Measurements from ENCODE around the gene UNC79.
"Not testable (repeated sequence)": the region's sequence is repeated elsewhere in the genome, so short reads cannot be mapped to it uniquely, and the experiment has no call there.

Gene UNC79

GRCh38 chr14:93496856-93497741 lies 66.4 kb downstream of the UNC79 start:
- no peak for DNase-seq

DNA sequence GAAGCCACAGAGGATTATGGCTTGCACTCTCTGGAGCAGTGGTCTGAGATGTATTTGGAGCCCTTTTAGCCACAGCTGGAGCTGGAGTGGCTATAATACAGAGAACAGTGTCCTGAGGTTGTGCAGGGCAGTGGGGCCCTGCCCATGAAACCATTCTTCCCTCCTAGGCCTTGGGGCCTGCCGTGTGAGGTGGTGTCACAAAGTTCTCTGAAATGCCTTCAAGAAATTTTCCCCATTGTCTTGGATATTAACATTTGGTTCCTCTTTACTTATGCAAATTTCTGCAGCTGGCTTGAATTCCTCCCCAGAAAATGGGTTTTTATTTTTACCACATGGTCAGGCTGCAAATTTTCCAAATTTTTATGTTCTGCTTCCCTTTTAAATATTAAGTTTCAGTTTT lies 79.3 kb downstream of the UNC79 start:
- no peak for DNase-seq

- no peak for DNase-seq
Observed at GRCh38 chr14:93511001-93511400, 80.3 kb downstream of the UNC79 start.

GRCh38 chr14:93520053-93520607 lies 89.4 kb downstream of the UNC79 start:
- DNase-seq, result no peak

- DNase-seq, result no peak
Observed at GRCh38 chr14:93522221-93522620, 91.5 kb downstream of the UNC79 start.

GRCh38 chr14:93525216-93525615 lies 94.5 kb downstream of the UNC79 start:
- not testable (repeated sequence) for DNase-seq

DNA sequence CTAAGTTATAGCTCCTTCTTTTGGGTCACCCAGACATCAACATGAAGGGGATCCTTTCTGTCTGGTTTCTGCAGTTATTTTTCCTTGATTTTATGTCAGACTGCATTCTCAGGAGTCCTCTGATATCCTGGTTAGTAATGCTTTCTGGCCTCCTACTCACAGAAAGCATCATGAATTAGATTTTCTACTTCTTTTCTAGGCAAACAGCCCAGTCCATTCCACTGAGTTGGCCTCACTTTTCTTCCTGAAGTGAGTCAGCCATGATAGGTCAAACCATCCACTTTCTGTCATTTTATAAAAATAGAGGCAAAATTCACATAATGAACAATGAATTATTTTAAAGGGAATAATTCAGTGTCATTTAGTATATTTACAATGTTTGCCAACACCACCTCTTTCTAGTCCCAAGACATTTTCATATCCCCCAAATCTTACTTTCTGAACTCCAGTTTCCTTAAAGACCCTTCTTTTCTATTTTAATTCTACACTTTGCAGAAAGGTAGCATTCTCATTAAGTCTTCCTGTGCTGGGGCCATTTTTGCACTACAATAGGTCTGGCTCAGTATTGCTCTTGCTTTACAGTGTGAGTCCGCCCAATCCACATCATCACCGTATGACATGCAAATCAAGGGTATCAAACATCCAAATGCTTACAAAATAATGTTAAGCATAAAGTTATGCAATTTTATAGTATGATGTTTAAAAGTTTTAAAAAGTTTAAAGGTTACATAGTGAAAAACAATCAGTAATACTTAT lies 95.1 kb downstream of the UNC79 start:
- no peak for DNase-seq

- DNase-seq, result no peak
Observed at GRCh38 chr14:93527203-93527607, 96.5 kb downstream of the UNC79 start.

DNA sequence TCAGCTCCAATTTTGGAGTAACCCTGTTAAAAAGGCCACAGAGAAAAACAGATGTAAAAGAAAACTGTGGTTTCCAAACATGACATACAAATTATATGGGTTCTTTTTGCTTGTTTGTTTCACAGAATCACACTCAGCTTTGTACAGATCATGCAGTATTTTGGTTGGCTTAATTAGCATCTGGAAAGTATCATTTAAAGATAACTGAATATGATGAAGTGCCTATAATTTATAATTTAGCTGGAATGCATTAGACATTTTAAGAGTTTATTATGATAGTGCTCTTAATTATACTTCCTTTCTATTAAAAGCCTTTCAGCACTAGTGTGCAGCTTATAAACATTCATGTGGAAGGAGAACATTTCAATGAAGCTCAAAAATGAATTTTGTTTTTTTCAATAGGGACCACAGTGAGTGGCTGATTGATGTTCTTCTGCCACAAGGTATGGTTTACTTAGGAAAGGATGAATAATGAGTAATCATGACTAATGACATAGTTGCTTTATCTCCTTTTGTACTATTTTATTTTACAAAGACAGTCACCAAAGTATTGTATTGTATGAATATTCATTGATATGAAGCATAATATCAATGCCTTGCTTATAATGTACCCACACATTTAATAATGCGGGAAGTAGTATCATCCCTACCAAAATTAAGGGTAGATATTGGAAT lies 98.3 kb downstream of the UNC79 start:
- DNase-seq, result no peak

DNA sequence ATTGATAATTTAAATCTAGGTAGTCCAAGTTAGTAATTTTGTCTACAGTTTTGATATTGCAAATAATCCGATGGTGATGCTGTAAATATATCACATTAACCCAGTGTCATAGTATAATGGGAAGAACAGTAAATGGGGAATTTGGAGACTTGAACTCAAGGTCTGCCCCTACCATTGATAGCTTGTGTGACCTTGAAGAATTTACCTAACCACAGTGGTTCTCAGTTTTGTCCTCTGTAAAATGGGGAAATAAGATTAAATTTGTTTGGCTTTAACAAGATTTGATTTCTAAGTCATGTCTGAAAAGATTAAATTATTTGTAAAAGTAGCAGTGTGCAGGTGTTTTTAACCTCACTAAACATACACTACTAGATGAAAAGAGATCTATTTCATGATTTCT lies 100.9 kb downstream of the UNC79 start:
- no peak for DNase-seq

DNA sequence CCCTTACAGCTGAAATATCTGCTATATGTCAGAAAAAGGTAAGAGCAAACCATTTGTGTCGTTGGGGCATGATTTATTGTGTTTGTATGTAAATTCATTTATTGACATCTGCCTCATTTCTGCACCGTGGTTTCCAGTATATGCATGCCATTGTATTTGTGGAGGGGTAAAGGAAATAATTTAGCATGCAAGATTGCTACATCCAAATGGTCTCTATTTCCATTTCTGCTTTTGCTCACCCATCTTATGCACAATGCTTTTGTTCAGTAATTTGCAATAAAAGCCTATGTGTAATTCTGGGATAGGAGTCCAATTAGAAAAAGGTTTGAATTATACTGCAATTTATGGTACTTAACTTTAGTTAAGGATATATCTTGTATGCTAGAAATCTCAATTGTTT lies 101.8 kb downstream of the UNC79 start:
- DNase-seq, result no peak

DNA sequence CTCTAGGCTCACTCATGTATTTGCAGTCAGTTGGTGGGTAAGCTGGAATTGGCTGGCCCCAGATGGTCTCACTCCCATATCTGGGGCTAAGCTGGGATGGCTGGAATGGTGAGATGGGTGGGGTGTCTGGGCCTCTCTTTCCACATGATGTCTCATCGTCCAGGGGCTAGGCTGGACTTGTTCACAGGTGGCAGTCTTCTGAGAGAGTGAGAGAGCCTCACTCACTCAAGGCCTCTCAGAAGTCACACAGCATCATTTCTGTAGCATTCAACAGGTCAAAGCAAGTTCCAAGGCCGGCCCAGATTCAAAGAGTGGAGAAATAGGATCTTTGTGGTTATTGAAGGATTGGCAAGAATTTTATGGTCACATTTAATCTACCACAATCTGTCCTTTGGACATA lies 102.7 kb downstream of the UNC79 start:
- no peak for DNase-seq

DNA sequence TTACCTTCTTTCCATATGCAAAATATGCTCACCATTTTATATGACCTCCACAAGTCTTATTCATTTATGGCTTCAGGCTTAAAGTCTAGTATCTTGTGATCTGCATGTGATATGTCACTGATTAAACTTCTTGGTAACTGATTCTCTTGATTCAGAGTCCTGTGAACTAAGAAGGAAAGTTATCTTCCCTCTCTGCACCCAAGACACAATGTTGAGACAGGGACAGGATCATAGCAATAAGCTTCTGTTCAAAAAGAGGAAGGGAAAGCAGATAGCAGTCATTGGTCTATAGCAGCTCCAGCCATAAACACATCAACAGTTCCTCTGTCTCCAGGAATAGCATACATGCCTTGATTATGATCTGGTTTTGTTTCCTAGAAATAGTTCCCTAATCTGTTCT lies 103.1 kb downstream of the UNC79 start:
- no peak for DNase-seq

DNA sequence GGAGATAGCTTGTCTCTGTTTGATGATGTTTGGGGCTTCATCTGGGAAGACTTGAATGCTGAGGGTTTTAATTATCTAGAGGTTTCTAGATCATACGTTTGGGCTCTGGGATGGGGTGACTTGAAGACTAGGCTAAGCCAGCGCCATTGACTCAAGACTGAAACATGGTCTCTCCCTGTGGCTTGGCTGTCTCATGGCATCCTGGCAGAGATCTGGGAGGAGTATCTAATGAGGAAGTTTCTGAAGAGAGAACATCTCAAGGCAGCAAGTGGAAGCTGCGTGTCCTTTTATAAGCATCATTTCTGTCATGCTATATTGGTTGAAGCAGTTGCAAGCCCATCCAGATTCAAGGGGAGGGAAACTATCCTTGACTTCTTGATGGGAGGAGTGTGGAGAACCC lies 104.8 kb downstream of the UNC79 start:
- no peak for DNase-seq

- no peak for DNase-seq
Observed at GRCh38 chr14:93536945-93537344, 106.2 kb downstream of the UNC79 start.

- DNase-seq, result no peak
Observed at GRCh38 chr14:93537951-93538350, 107.2 kb downstream of the UNC79 start.

DNA sequence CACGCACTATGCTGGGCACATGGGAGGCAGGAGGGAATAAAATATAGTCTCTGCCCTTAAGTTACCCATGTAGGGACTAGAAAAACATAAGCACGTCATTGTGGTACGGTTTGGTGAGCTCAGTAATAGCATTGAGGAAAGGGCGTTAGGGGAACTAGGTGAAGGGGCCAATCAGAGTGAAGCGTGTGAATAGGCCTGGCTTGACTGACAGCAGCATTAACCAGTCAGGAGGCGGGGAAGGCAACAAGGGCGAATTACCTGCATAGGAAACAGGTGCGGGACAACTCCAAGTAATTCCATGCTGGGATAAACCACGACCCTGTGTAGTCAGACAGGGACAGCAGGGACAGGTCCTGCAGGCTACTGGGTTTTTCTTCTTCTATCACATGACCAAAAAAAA lies 107.7 kb downstream of the UNC79 start:
- no peak for DNase-seq

DNA sequence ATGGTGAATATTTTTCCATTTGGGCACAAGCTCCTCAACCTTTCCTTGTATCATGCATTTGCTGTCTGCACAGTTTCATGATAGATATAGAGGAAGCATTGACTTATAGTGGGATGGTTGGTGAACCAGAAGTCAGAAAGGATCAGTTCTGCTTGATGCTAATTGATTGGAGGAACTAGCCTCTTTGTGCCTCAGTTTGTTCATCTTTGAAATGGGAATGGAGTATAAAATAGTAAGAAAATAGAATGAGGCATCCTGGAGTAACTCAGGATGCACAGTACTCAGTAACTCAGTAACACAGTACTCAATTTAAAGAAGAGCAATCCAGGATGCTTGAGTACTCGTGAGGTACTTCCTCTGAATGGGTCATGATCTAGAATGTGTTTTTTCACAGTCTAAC lies 109.5 kb downstream of the UNC79 start:
- DNase-seq, result no peak

- DNase-seq, result no peak
Observed at GRCh38 chr14:93543766-93544165, 113.0 kb downstream of the UNC79 start.

GRCh38 chr14:93544212-93544611 lies 113.5 kb downstream of the UNC79 start:
- DNase-seq, result no peak

DNA sequence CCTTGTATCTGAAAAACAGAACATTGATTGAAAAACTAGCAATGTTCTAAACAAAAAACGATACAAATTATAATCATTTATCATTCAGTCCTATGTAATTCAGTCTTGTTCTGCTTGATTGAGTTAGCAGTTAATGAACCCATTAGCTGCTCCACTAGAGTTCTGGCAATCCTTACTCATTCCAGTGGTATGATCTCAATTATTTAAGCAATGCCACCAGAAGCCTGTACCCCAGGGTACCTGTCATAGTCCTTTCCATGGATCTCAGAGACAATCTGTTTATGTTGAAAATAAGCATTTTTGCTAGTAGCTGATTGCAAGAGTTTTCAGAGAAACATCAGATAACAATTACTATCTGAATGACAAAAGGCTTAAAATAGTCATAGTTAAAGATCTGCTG lies 115.9 kb downstream of the UNC79 start:
- no peak for DNase-seq

- no peak for DNase-seq
Observed at GRCh38 chr14:93548102-93548843, 117.5 kb downstream of the UNC79 start.

GRCh38 chr14:93549595-93549994 lies 118.9 kb downstream of the UNC79 start:
- no peak for DNase-seq

Data from CD4-positive, alpha-beta T cell treated with Interleukin-15 for 1 hour (primary cell).